Testis (tissue), 2 donors: ENCODE data around the gene ENDOV.

Source experiments
- CTCF ChIP-seq, 3 experiments: fragments of 450-650 bp in 2 of 3; fragments of 200-600 bp in 1 of 3; sonication (generic) in 1 of 3; IDR thresholded peaks; one replicate each; pipeline ENCODE4 v1.5.1; 2016 to 2019; ENCODE audit warnings: antibody characterized with exemption in 3 of 3, mild to moderate bottlenecking in 2 of 3, moderate library complexity in 1 of 3
- POLR2A ChIP-seq: fragments of 450-650 bp; IDR thresholded peaks from one replicate; pipeline ENCODE4 v1.6.1; 2017; ENCODE audit warnings: antibody characterized with exemption, mild to moderate bottlenecking, moderate library complexity

GRCh38 chr17:80449194-80449929 is 34.4 kb downstream of the ENDOV start:
- no peak for TF ChIP-seq CTCF (IDR thresholded peaks at IDR 0.05)
- no peak for TF ChIP-seq POLR2A
